Left ventricle myocardium superior (tissue), 1 donor: ENCODE measurements around the gene AKNA. TPM values are rescaled to one million over a fixed set of nuclear protein-coding genes. Genes with fewer than 3 reads are reported as not detected.

Experiments
- ATAC-seq: fragments of 200-7000 bp; cut with Tn5 transposase; one replicate; pipeline ENCODE4 v1.9.1; 2020; ENCODE audit warnings: mild to moderate bottlenecking, moderate library complexity
- DNase-seq: peaks from one replicate; pipeline ENCODE4 v3.0.0-alpha.2; 2020
- intact Hi-C: fragments of 100-400 bp; cut with micrococcal nuclease; formaldehyde crosslinking; loops from one replicate; pipeline ENCODE4 v1.11.0; 2022
- total RNA-seq: library from RNA; stranded (reverse); fragmentation: NEBNext Ultra II Directional; extraction: Animal tissue kit (Norgen Biotek cat#: 25700); gene quantifications from one replicate; pipeline ENCODE4 v1.2.1, GENCODE V29; 2021
- donor health status: DM: no; HTN: yes; CAD: no; lungs with severe emphysema.

AKNA gene
- total RNA-seq, 1 donor from 2014 or later = 5.1 TPM

DNA sequence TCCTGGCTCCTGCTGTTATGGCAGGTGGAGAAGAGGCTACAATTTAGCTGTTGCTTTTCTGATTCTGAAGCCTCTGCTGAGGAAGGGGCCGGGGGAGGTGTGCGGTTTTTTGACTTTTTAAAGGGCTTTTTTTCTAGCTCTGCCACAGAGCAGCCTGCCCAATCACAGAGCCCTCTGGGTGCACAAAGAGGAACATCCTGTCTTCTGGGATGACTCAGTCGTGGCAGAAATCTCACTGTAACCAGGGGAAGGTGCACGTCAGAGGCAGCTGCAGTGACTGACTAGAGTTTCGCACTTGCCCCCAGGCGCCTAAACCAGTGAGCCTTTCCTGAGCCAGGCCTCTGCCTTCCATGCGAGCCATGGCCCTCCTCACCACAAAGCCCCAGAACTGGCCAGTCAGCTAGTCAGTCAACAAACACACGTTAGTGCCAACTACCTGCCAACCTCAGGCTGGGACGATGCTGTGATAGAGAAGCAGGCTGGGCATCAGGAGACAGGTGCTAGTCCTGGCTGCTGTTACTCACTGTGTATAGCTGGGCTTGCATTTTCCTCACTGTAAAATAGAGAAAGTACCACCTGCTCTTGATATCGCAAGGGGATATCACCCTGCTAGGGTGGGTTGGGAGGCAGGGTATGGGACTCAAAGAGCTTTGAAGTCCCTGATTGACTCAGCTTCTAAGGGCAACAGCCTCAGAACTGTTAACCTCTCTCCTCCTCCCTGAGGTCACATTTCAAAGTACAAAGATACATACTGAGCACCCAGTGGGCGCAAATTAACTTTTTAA lies 2.2 kb downstream of the AKNA start:
- intact Hi-C loops = no loop called here
- ATAC-seq (peak; percentile 28), DNase-seq (peak; percentile 67)

DNA sequence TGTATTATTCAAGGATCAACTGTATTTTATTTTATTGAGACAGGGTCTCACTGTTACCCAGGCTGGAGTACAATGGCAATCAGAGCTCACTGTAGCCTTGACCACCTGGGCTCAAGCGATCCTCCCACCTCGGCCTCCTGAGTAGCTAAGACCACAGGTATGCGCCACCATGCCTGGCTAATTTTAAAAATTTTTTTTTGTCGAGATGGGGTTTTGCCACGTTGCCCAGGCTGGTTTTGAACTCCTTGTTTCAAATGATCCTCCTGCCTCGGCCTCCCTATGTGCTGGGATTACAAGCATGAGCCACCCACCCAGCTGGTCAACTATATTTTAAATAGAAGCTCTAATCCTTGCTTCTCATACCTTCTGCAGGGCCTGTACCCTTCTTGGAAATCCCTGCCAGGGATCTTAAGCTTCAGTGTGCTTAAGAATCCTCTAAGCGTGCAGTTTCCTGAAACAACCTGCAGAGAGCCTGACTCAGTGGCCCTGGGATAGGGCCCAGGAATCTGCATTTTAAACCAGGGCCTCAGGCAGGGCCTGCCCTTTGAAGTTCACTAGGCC lies 2.9 kb downstream of the AKNA start:
- no peak for DNase-seq
- no peak for ATAC-seq
- intact Hi-C loops = no loop called here

DNA sequence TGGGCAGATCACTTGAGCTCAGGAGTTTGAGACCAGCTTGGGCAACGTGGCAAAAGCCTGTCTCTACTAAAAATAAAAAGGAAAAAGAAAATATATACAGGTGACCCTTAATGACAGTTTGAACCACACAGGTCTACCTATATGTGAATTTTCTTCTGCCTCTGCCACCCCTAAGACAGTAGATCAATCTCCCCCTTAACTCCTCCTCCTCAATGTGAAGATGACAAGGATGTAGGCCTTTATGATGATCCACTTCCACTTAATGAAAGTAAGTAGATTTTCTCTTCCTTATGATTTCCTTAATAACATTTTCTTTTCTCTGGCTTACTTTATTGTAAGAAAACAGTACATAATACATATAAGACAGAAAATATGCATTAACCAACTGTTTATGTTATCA lies 3.4 kb downstream of the AKNA start:
- DNase-seq (no peak), ATAC-seq (no peak)
- intact Hi-C loops = no loop called here

DNA sequence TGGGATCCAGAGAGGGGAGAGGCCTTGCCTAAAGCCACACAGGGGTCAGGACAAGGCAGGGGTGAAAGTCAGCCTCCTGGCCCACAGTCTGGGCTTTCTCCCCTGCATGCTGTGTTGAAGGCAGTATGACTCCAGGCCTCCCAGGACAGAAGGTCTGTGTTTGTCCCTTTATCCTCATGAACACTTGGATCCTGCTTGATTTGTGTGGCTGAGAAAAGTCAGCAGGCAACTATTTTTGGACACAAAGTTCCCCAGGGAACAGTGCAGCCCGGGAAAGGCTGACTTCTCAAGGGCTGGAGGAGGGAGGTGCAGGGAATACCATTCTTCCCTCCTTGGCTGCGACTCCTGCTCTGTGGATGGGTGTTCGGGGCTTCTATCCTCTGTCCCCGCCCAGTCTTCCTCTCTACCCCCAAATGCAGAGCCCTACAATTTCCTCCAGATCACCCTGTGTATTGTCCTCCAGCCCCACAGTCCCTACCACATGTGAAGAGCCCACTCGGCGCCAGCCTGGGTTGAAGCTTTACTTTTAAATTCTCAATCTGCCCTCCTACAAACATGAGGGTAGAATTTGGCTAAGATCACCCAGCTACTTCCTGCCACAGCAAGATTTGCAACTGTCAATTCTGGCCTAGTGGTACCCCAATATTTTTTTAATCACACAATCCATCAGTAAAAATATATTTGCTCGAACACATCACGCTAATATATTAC lies 4.1 kb downstream of the AKNA start:
- ATAC-seq (peak; percentile 66), DNase-seq (no peak)
- intact Hi-C loops = no loop called here

DNA sequence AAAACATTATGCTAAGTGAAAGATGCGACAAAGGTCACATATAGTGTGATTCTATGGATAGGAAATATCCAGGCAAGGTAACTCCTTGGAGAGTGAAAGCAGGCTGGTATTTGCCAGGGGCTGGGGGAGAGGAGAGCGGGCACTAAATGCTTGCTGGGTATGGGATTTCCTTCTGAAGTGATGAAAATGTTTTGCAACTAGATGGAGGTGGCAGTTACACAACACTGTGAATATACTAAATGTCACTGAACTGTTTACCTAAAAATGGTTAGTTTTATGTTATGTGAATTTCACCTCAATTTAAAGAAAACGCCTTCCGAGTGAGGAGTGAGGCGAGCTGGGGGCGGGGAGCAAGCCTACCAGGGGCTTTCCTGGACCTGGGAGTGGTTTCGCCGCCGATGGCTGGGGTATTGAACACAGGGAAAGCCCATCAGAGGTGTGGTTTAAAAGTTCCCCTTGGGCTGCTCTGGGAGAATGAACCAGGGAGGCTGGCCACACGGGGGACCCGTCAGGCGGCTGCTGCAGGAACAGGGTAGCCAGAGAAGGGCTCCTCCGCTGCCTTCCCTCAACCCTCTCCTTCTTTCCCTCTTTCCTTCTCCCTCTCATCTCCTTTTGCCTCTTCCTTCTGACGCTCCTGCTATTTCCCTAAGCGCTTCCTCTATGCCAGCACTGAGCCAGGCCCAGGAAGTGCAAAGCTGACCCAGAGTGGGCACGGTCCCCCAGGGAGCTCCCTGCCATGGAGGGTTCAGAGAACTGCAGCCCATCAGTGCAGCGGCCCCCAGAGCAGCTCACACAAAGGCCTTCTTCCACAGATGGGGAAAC lies 4.9 kb downstream of the AKNA start:
- intact Hi-C loops = no loop called here
- peak; percentile 54 for DNase-seq
- peak; percentile 2 for ATAC-seq

DNA sequence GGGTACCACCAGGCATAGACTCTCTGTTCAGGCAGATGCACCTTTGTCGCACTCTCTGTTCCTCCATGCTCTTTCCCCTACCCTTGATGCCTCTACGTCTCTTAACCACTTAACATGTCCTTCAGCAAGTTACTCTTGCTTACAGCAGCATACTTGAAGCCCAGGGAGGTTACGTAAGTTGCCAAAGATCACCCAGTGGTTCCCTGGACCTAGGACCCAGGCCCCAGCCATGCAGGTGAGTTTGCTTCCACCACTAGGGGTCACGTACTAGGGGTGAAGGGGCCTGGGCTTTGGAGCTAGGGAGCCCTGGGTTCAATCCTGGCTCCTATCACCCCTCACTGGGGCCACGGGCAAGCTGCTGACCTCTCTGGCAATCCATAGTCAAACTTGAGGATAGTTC lies 8.9 kb downstream of the AKNA start:
- DNase-seq = no peak
- intact Hi-C loops = no loop called here
- ATAC-seq = no peak

DNA sequence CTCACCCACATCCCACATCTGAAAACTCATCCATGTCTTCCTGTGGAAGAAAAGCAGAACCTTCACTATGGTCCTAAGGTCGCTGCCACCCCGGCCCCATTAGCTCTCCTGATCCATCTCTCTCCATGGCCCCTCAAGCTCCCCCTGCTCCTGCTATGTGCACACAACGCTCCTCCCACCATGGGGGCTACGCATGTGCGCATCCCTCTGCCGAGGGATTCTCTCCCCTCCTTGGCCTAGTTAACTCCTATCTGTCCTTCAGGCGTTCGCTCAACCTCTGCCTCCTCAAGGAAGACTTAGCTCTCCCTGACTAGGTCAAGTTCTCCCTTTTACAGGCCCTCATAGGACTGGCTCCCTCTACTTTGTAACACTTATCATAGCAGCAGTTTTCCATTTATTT lies 9.8 kb downstream of the AKNA start:
- DNase-seq (no peak), ATAC-seq (no peak)
- intact Hi-C loops = no loop called here

DNA sequence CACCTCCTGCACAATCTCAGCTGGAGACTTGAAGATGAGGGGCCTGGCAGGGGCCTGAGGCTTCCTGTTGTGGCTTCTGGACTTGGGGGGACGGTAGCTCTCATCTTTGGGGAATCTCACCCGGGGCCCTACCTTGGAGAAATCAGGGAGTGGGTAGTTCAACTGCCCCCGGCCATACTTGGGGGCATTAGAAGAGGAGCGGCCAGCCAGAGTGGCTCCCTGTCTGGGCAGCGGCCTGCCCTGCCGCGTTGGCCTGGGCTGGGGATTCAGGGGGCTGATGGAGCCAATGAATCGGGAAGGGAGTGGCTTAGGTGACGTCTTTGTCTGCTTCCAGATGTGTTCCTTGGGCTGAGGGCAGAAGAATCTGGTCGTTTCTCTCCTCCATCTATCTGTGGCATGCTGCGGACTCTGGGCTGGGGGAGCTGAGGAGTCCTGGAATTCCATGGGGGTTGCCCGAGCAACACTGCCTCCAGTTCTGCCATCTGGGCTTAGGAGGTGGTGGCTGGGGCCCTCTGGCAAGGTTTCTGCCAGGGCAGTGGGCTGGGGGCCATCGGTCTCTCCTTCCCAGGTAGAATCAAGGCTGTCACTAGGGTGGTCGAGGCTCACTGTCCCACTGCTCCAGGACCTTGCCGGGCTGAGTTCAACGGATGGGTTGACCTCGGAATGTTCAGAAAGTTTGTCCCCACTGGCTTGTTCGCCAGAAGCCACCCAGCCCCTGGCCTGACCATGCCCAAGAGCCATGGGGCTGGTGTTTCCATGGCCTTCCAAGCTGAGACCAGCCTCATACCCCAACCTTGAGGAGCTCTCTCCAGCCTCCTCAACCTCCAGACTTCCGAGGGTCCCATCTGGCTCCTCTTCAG lies 11.0 kb downstream of the AKNA start:
- no peak for ATAC-seq
- intact Hi-C loops = no loop called here

DNA sequence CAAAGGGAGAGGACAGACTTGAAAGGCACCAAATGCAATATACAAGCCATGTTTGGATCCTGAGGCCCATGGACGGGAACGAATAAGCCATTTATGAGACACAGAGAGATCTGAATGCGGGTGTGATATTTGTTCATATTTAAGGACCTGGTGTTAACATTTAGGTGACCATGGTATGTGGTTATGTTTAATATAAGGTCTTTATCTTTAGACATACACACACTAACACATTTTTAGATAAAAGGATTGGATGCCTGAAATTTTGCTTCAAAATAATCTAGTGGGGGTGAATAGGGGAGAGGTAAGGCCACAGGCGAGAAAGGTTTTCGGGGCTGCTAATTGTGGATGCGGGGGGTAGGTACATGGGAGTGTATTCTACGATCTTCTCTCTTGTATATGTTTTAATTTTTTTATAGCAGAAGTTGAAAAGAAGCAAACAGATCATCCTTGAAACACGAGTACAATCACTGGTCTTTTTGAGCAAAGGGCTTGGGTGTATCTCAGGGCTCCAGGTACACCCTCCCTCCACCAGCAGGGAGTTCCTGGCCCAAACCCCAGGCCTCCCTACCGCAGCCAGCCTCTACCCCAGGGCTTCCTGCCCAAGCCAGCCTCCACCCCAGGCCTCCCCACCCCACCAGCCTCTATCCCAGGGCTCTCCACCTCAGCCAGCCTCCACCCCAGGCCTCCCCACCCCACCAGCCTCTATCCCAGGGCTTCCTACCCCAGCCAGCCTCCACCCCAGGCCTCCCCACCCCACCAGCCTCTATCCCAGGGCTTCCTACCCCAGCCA lies 12.2 kb downstream of the AKNA start:
- no peak for DNase-seq
- no peak for ATAC-seq
- intact Hi-C loops = no loop called here

More for the DNA sequence above, 11.0 kb downstream of the AKNA start:
- no peak for DNase-seq

DNA sequence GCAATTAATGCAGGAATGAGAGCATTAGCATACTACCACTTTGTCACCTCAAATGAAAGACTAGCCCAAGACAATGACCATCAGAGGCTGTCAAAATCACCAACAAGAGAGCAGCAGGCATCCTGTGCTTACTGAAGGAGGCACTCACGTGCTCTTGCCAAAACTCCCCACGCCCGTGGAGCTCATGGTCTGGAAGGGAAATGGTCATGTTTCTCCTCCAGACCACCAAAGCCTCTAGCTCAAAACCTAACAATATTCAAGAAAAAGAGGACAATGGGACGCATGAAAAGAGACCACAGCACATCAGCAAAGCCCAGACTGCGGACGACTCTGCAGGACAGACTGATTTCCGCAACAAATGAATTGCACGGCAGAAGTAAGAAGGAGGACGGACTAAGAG lies 12.8 kb downstream of the AKNA start:
- ATAC-seq (no peak), DNase-seq (no peak)
- intact Hi-C loops = no loop called here

DNA sequence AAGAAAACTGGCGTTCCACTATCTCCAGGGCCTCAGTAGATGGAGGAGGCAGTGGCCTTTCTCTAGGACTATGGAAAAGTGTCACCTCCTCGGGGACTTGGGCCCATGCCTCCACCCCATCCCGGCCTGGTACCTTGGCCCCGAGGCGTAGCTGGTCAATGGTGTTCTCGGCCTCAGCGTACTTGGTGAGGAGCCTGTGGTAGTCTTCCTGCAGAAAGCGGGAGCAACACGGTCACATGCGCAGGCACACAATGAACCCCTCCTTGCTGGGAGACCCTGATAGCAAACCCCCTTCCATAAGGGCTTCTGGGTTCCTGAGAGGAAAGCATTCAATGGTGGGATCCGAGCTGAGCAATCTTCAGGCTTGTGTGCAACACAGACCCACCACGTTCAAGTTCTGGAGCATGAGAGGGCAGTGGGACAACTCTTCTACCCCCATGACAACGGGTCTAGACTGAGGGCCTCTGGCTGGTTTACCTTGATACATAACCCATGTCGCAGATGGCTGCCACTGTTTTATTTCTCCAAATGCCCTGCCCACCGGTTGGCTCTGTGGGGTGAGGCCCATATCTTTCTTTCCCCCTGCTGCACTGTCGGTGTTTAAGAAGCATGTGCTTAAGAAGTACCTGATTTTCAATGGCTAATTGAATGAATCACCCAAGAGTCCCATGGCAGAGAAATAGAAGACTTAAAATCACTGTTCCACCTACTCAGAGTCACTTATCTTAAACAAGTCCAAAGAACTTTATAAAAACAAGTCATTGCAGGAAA lies 13.6 kb downstream of the AKNA start:
- ATAC-seq = no peak
- no peak for DNase-seq
- intact Hi-C loops = no loop called here

DNA sequence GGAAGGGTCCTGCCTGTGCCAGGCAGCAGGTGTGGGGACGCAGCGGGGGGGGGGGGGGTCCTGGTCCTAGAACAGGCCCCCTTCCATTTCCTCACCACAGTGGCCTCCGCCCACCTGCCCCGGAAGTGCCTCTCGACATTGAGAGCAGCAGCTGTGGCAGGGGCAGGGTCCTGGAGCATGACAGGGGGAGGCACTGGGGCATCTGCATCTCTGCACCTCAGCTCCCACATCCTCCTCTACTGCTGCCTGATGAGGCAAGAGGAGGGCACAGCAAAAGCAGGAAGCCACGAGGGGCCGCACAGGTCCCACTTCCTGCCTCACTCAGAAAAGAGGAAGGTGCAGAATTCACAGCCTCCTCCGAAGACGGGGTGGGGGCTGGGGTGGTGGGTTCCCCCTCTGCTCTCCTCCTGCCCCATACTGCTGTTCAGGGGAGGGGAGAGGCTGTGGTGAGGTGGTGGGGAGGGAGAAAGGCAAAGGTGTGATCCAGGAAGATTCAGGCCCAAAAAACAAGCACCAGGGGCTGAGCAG lies 14.8 kb downstream of the AKNA start:
- intact Hi-C loops = no loop called here
- DNase-seq (peak; percentile 70), ATAC-seq (peak; percentile 74)

DNA sequence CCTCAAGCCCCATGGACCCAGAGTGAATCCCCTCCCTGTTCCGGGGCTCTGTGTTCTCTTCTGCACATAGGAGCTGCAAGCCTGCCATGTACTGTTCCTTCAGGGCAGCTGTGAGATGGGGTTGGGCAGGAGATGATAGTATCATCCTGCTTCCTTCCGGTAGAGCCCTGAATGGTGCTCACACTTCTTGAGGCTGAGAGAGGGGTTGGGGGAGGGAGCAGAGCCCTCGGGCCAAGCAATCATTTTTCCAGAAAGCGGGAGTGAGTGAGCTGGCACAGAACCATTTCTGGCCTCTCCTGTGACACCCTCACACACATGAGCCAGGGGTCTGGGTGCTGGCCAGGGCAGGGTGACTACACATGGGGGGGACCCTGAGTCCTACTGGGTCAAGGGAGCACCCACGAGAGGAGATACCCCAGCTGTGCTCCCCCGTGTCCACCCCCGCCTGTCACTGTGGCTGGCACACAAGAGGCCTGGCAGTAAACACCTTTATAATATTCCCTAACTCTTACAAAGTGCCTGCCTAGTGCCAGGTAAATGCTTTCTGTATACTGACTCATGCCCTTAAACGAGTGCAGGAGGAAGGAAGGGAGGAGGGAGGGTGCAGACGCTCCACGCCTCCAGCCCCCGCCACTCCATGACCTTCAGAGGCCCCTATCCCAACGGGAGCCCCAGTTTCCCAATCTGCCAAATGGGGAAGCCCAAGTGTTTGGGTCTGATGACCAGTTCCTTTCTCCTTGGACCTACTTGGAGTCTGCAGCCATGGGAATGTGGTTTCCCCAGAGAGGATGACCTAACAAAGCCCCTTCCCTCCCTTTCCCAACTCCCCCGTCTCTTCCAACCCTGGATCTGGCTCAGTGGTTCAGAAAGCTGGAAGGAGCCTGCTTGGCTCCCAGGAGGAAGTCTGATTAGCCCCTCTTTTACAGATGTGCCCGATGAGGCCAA lies 15.5 kb downstream of the AKNA start:
- DNase-seq (no peak), ATAC-seq (peak; percentile 53)
- intact Hi-C loops = no loop called here

DNA sequence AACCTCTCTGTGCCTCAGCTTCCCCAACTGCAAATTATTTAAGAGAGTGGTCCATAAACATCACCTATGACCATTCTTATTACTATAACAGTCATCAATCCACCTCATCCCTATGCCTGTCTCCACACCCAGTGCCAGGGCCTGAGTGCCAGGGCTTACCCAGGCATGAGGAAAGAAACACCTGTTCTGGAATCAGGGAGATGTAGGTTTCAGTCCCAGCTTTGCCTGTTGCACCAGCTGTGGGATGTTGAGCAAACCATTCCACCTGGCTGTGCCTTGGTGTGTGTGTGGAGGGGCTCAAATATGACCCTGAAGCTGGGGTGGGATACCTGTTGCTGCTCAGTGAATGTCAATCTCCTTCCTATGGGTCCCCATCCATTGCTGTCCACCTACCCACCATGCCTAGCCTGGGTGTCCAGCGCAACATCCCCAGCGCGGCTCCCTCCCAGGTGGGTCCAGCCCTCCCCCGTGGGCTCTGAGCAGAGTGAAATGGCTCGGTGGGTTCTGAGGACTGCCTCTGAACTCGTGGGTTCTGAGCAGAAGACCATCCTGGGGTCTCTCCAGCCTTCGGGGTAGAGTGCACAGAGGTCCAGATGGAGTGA lies 16.3 kb downstream of the AKNA start:
- peak; percentile 5 for DNase-seq
- ATAC-seq = no peak
- intact Hi-C loops = no loop called here

DNA sequence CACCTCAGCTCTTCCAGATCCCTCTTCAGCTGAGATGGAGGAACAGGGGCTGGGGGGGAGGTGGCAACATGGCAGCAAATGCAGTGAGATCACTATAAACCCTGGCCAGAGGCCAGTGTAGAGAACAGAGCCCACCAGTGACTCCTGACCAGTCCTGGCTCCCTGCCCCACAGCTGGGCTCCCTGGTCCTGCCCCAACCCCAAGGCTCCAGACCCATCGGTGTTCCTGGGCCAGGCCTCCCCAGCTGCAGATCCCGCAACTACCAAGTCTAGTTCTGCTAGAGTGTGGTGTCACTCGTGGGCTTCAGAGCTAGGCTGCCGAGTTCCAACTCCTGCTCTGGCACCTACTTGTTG lies 16.8 kb downstream of the AKNA start:
- DNase-seq (no peak), ATAC-seq (no peak)
- intact Hi-C loops = no loop called here
